GM19240 (cell line): Measurements from ENCODE around the gene ST3GAL3.

Experiments used
- DNase-seq: peaks from one replicate; pipeline ENCODE4 v3.0.0; 2011; ENCODE audit warnings: low spot score; ENCODE audit not compliant: insufficient read length

ST3GAL3 gene

GRCh38 chr1:43707190-43708001, at the start of gene ST3GAL3:
Gene ST3GAL3 (plus strand): TSS chr1:43707536. CDS start chr1:43736263, 28,727 bp downstream.
- DNase-seq: peak; percentile 79

- DNase-seq: no peak
These were observed 47.8 kb upstream of the ST3GAL3 start for GRCh38 chr1:43659212-43660166.

GRCh38 chr1:43660355-43660754, 47.0 kb upstream of the ST3GAL3 start:
- DNase-seq: no peak

GRCh38 chr1:43664369-43664768, 43.0 kb upstream of the ST3GAL3 start:
- no peak for DNase-seq

- no peak for DNase-seq
These were observed 40.7 kb upstream of the ST3GAL3 start for GRCh38 chr1:43666608-43667007.

GRCh38 chr1:43668956-43669355, 38.4 kb upstream of the ST3GAL3 start:
- DNase-seq: no peak

GRCh38 chr1:43669878-43670277, 37.5 kb upstream of the ST3GAL3 start:
- DNase-seq: no peak

GRCh38 chr1:43671193-43671592, 36.1 kb upstream of the ST3GAL3 start:
- no peak for DNase-seq

GRCh38 chr1:43671626-43672330, 35.6 kb upstream of the ST3GAL3 start:
- no peak for DNase-seq

- no peak for DNase-seq
These were observed 34.1 kb upstream of the ST3GAL3 start for GRCh38 chr1:43673261-43673660.

GRCh38 chr1:43678940-43679339, 28.4 kb upstream of the ST3GAL3 start:
- no peak for DNase-seq

- DNase-seq: no peak
These were observed 23.8 kb upstream of the ST3GAL3 start for GRCh38 chr1:43683560-43683959.

GRCh38 chr1:43686801-43687200, 20.5 kb upstream of the ST3GAL3 start:
- DNase-seq: no peak

- no peak for DNase-seq
These were observed 19.8 kb upstream of the ST3GAL3 start for GRCh38 chr1:43687301-43688108.

- no peak for DNase-seq
These were observed 19.3 kb upstream of the ST3GAL3 start for GRCh38 chr1:43688109-43688387.

- no peak for DNase-seq
These were observed 18.7 kb upstream of the ST3GAL3 start for GRCh38 chr1:43688594-43689000.

- no peak for DNase-seq
These were observed 18.0 kb upstream of the ST3GAL3 start for GRCh38 chr1:43689289-43689688.

GRCh38 chr1:43691871-43692815, 15.2 kb upstream of the ST3GAL3 start:
- no peak for DNase-seq

- DNase-seq: no peak
These were observed 14.0 kb upstream of the ST3GAL3 start for GRCh38 chr1:43693371-43693770.

- DNase-seq: no peak
These were observed 8.1 kb upstream of the ST3GAL3 start for GRCh38 chr1:43699281-43699680.
